ENCODE data around the gene EPC2.
"Not testable (repeated sequence)": the region's sequence is repeated elsewhere in the genome, so short reads cannot be mapped to it uniquely, and the experiment has no call there.

EPC2 gene

DNA sequence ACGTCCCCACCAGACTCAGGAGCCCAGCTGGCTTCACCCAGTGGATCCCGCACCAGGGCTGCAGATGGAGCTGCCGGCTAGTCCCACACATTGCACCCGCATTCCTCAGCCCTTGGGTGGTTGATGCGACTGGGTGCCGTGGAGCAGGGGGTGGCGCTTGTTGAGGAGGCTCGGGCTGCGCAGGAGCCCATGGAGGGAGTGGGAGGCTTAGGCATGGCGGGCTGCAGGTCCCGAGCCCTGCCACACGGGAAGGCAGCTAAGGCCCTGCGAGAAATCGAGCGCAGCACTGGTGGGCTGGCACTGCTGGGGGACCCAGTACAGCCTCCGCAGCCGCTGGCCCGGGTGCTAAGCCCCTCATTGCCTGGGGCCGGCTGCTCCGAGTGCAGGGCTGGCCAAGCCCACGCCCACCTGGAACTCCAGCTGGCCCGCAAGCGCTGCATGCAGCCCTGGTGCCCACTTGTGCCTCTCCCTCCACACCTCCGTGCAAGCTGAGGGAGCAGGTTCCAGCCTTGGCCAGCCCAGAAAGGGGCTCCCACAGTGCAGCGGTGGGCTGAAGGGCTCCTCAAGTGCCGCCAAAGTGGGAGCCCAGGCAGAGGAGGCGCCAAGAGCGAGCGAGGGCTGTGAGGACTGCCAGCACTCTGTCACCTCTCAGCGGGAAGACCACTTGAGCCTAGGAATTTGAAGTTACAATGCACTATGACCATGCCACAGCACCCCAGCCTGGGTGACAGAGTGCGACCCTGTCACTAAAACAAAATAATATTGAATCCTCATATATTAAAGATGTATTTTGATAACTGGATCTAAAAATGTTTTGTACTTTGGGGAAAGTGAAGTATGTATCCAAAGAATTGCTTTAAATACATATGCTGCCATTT is 34.0 kb downstream of the EPC2 start:
- DNase-seq: not testable (repeated sequence)

DNA sequence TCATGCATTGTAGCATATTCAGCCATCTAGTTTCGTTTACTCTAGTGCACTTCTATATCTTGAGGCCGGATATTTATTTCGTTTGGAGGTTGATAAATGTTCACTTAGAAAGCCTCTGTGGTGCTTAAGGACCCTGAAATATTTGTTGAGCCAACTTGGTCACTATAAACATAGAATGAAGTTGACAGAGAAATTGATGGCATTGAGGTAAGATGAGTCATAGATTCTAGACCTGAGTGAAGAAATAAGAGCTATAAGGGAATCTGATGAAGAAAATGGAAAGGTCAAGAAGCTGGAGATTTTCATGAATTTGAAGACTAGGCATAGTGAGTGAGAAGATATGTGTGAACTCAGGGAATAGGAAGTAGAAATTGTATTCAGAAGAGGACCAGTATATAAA is 35.9 kb downstream of the EPC2 start:
- DNase-seq: no peak

DNA sequence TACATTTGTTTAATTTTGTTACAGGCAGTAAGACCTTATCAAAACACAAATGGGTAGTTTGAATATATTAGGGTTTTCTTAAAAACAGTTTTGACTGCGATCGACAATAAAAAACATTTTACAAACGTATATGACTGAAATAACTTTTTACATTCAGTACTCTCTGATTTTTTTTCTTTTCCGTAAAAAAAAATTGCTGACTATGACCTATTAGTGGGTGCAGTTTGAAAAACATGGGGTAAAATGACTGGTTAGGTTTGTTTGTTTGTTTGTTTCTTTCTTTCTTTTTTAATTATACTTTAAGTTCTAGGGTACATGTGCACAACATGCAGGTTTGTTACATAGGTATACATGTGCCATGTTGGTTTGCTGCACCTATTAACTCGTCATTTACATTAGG is 36.9 kb downstream of the EPC2 start:
- DNase-seq: no peak

DNA sequence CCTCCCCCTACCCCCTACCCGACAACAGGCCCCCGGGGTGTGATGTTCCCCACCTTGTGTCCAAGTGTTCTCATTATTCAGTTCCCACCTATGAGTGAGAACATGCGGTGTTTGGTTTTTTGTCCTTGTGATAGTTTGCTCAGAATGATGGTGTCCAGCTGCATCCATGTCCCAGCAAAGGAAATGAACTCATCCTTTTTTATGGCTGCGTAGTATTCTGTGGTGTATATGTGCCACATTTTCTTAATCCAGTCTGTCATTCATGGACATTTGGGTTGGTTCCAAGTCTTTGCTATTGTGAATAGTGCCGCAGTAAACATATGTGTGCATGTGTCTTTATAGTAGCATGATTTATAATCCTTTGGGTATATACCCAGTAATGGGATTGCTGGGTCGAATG is 37.3 kb downstream of the EPC2 start:
- not testable (repeated sequence) for DNase-seq

DNA sequence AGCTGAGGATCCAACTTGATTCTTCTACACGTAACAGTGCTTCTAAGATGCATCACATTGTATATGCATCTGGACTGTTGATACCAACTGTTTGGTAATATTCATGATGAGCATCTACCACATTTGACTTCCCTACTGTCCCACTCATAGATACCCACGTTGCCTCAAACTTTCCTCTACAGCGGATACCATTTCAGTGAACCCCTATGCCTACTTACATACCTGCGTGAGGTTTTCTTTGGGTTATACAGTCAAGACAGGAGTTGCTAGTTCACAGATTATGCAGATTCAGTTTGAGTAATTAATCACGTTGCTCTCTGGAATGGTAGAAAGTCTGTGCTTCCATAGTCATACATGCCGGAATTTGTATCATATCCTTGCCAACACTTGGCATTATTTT is 40.0 kb downstream of the EPC2 start:
- no peak for DNase-seq

DNA sequence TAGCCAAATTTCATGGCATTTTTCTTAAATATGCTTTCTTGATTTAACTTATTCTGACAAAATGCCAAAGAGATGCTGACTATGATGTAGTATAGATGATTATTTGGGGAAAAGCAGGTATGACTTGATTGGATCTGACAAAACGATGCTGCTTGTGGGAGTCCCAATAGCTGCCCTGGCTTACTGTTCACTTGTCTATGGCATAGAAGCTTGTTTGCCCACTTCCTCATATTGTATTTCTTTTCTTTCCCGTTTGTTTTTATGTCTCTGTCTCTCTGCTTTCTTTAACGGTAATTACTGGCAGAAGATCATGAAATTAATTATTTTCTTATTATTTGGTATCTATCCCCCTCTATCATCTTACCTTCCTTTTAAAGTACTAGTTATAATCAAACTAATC is 43.0 kb downstream of the EPC2 start:
- no peak for DNase-seq

DNA sequence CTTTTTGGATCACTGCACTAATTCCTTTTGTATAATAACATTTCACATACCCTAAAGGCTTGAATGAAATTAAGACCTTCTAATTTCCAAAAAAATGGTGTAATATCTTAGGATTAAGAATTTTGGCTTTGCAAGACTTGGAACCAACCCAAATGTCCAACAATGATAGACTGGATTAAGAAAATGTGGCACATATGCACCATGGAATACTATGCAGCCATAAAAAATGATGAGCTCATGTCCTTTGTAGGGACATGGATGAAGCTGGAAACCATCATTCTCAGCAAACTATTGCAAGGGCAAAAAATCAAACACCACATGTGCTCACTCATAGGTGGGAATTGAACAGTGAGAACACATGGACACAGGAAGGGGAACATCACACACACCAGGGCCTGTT is 43.5 kb downstream of the EPC2 start:
- not testable (repeated sequence) for DNase-seq

DNA sequence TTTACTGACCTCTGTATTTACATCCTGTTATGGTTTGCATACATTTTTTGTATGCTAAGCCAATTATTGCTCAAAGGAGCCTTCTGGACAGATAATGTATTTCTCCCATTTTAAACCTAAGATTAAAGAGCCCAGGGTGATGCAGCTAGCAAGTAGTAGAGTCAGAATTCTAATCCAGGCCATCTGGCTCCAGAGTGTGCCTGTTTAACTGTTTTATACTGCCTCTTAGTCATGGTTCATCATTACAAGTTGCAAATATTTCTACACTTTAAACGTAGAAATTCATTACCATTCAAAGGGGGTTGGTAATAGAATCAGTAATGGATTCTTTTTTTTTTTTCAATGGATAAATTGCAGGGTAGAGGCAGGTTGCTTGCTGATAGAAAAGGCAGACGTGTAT is 52.4 kb downstream of the EPC2 start:
- DNase-seq: no peak

DNA sequence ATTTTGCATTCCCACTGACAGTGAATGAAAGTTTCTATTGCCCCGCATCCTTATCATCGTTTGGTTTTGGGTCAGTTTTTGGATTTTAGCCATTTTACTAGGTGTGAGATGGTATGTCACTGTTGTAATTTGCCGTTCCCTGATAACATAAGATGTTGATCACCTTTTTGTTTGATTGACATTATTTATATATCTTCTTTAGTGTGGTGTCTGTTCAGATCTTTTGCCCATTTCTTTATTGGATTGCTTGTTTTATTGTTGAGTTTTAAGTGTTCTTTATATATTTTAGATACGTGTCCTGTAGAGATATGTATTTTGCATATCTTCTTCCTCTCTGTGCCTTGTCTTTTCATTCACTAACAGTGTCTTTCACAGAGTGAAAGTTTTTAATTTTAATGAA is 55.3 kb downstream of the EPC2 start:
- no peak for DNase-seq

DNA sequence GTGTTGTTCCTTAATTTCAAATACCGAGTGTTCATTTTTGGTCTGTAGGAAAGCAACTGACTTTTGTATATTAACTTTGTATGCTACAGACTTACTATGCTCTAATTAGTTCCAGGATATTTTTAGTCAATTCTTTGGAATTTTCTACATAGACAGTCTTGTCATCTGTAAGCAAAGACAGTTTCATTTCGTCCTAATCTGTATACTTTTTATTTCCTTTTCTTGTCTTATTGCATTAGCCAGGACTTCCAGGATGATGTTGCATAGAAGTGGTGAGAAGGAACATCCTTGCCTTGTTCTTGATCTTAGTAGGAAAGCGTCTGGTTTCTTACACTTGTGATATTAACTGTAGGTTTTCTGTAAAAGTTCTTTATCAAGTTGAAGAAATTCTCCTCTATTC is 56.5 kb downstream of the EPC2 start:
- DNase-seq: no peak

DNA sequence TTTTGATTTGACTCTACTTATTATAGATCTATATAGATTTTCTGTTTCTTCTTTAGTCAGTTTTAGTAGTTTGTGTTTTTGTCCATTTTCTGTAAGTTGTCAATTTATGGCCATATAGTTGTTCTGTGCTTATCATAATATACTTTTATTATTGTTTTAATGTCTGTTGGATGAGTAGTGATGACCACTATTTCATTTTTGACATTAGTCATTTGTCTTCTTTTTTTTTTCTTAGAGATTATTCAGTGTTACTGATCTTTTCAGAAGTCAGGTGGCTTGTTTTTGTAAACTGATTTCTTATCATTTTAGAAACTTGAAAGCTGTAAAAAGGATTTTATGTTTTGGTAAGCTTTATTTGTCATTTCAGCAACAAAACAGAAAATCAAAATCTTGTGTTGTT is 57.3 kb downstream of the EPC2 start:
- DNase-seq: no peak

DNA sequence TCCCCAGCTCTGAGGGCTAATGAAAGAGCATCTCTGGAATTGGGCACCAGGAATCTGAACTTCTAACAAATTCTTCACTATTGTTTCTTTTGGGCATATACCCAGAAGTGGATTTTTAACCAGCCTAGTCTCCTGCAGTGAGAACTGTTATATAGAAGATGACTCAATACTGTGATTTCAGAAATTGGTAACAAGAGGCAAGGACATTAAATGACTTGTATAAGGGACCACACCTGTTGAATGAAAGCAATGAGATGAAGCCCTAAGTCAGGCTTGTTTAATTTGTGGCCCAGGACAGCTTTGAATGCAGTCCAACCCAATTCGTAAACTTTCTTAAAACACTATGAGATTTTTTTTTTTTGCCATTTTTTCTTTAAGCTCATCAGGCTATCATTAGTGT is 57.9 kb downstream of the EPC2 start:
- DNase-seq: no peak

DNA sequence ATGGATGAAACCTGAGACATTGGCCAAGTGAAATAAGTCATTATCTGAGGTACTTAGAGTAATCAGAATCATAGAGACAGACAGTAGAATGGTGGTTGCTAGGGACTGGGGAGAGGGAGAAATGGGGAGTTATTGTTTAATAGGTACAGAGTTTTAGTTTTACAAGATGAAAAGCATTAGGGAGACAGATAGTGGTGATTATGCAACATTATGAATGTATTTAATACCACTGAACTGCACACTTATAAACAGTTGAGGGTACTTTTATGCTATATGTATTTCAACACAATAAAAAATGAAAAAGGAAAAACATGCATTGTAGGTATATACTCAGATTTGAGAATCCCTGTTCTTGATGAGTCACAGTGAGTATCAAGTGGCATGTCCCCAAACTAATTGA is 59.7 kb downstream of the EPC2 start:
- DNase-seq: no peak

DNA sequence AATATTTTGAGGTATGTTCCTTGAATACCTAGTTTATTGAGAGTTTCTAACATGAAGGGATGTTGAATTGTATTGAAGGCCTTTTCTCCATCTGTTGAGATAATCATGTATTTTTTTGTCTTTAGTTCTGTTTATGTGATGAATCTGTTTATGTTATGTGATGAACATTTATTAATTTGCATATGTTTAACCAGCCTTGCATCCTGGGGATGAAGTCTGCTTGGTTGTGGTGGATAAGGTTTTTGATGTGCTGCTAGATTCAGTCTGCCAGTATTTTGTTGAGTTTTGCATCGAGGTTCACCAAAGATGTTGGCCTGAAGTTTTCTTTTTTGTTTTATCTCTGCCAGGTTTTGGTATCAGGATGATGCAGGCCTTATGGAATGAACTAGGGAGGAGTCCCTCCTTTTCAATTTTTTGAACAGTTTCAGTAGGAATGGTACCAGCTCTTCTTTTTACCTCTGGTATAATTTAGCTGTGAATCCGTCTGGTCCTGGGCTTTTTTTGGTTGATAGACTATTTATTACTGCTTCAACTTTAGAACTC is 71.9 kb downstream of the EPC2 start:
- DNase-seq: no peak

DNA sequence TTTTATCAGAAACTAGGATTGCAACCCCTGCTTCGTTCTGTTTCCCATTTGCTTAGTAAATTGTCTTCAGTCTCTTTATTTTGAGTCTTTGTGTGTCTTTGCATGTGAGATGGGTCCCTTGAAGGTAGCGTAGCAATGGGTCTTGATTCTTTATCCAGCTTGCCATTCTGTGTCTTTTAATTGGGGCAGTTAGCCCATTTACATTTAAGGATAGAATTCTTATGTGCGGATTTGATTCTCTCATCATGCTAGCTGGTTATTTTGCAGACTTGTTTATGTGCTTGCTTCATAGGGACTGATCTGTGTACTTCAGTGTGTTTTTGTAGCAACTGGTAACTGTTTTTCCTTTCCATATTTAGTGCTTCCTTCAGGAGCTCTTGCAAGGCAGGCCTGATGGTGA is 73.5 kb downstream of the EPC2 start:
- no peak for DNase-seq

DNA sequence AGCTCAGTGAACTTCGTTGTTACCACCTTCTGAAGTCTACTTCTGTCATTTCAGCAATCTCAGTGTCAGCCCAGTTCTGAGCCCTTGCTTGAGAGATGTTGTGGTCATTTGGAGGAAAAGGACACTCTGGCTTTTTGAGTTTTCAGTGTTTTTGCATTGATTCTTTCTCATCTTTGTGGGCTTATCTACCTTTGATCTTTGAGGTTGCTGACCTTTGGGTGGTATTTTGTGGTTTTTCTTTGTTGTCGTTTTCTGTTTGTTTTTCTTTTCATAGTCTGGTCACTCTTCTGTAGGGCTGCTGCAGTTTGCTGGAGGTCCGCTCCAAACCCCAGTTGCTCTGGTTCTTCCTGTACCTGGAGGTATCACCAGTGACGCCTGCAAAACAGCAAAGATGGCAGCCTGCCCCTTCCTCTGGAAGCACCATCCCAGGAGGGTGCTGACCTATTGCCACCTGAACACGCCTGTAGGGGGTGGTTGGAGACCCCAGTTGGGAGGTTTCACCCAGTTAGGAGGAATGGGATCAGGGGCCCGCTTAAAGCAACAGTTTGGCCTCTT is 74.7 kb downstream of the EPC2 start:
- no peak for DNase-seq

DNA sequence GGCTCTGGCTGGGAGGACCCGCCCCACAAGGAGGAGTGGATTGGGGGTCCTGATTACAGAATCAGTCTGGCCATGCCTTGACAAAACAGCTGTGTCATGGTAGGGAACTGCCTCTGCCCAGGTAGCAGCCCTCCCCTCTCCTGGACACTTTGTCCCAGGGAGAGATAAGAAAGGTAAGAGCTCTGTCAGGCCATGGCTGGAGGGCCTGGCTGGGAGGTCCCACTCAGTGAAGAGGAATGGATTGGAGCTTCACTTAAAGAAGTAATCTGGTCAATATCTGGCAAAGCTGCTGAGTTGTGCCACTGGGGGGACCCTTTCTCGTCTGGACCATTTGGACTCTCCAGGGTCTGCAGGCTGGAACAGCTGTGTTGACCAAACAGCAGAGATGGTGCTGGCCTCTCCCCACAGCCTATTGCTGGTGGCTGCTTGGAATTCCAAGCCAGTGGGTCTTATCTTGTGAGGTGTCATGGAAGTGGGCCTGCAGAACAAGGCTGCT is 75.4 kb downstream of the EPC2 start:
- no peak for DNase-seq

DNA sequence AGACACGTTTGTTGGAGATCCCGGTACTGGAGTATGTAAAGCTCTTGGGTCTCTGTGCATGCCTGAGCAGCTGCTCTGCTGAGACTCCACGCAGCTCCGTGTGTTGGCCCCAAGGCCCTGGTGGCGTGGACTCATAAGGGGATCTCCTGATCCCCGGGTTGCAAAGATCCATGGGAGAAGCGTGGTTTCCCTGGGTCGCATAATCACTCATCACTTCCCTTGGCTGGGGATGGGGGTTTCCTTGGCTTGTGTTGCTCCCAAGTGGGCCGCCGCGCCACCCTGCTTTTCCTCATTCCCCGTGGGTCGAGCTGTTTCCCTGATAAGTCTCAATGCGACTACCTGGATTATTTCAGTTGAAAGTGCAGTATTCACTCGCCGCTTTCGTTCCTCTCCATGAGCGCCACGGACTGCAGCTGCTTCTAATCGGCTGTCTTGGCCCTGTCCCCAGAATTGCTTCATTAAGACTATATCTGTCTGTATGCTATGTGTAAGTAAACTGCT is 76.0 kb downstream of the EPC2 start:
- DNase-seq: peak in 1 of 2 experiments; percentile 5

DNA sequence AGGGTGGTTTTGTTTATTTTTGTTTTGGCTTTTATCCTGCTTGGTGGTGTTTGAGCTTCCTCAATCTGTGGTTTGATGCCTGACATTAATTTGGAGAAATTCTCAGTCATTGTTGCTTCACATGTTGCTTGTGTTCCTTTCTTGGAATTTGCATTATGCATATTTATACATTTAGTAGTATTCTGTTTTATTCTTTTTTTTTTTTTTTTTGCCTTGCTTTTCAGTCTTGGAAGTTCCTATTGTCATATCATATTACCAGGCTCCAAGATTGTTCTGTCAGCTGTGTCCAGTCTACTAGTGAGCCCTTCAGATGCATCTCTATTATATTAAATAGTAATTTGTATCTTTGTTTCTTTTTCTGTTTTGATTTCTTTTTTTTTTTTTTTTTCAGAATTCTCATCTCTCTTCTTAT is 77.0 kb downstream of the EPC2 start:
- DNase-seq: no peak

DNA sequence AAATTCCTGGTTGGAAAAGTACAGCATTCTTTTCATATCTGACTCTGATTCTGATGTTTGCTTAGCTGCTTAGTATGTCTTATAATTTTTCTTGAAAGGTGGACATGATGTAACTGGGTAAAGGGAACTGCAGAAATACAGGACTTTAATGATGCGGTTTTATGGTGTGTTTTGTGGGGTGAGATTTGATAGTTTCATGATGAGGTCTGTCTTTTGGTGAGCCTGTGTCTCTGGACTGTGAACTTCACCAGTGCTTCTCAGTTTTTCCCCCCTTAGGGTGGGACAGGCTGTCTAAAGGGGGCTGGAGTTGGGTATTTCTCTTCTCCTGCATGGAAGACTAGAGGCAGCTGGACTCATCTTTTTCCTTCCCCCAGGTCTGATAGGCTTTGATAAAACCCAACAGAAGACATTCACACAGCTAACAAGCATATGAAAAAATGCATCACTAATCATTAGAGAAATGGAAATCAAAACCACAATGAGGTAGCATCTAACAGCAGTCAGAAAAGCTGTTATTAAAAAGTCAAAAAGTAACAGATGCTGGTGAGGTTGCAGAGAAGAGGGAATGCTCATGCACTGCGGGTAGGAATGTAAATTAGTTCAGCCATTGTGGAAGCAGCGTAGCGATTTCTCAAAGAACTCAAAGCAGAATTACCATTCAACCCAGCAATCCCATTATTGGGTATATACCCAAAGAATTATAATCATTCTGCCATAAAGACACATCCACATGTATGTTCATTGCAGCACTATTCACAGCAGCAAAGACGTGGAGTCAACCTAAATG is 77.6 kb downstream of the EPC2 start:
- DNase-seq: no peak

DNA sequence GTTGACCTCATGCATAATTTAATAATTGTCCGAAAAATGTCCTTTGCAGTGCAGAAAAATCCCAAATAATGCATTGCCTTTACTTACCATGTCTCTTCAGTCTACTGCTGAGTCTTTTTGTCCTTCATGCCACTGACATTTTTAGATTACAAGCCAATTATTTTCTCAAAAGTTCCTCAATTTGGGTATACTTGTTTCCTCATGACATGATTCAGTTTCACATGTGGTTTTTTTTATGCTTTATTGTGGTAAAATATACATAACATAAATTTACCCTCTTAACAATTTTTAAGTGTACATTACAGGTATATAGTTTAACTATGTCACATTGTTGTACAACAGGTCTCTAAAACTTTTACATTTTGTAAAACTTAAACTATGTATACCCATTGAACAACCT is 81.0 kb downstream of the EPC2 start:
- DNase-seq: no peak

DNA sequence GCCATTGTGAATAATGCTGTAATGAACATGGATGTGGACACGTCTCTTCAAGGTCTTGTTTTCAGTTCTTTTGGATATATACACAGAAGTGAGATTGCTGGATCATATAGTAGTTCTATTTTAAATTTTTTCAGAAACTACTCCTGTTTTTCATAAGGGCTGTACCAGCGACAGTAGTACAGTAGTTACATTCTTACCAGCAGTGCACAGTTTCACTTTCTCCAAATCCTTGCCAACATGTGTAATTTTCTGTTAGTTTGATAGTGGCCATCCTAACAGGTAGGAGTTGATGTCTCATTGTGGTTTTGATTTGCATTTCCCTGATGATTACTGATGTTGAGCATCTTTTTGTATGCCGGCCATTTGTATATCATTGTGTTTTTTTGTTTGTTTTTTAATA is 81.7 kb downstream of the EPC2 start:
- DNase-seq: no peak

DNA sequence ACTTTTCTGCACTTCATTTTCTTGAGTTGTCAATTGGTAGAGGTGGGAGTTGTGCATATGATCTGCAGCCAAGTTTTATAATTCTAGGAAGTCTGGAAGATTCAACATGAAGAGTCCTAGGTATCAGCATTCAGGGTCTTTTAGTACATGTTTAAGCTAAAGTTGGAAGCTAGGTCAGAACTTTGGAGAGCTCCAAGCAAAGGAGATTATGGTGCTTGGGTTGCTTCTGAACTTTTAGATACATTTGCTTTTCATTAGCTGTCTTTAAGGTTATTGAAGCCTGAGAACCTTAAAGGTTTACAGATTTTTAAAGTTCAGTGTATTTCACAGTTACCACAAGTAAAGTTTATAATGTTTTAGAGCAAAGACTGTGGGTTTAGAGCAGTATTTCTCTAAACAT is 85.5 kb downstream of the EPC2 start:
- DNase-seq: no peak
